WTC11 (cell line): ENCODE results near the gene EMSY. TPM values are rescaled to one million over a fixed set of nuclear protein-coding genes. Genes with fewer than 3 reads are reported as not detected.
"Not testable (repeated sequence)": the region's sequence is repeated elsewhere in the genome, so short reads cannot be mapped to it uniquely, and the experiment has no call there.

ENCODE experiments used
- ATAC-seq: fragments of 200-7000 bp; cut with Tn5 transposase; 2 replicates; pipeline ENCODE4 v1.10.0; 2021; ENCODE audit warnings: mild to moderate bottlenecking, moderate library complexity
- CTCF ChIA-PET: fragments of 300-600 bp; sonication (Branson Sonifier 250); formaldehyde crosslinking; loops from one replicate; lab custom pipeline; 2021; ENCODE audit warnings: antibody characterized with exemption; lab: Charles Lee
- POLR2A ChIA-PET: fragments of 350-600 bp; sonication (Branson Sonifier 250); formaldehyde crosslinking; loops from one replicate; lab custom pipeline; 2021; ENCODE audit warnings: antibody characterized with exemption; lab: Charles Lee
- DNase-seq: peaks from one replicate; pipeline ENCODE4 v3.0.0; 2021; ENCODE audit warnings: low spot score
- H3K27ac Mint-ChIP-seq: 2 replicates; pipeline ENCODE4 v1.8.0; 2021; ENCODE audit warnings: mixed read lengths
- H3K27me3 Mint-ChIP-seq: 2 replicates; pipeline ENCODE4 v1.8.0; 2021; ENCODE audit warnings: low read depth, mild to moderate bottlenecking, moderate library complexity, mixed read lengths
- H3K36me3 Mint-ChIP-seq: 2 replicates; pipeline ENCODE4 v1.8.0; 2021; ENCODE audit warnings: mixed read lengths
- H3K4me1 Mint-ChIP-seq: 2 replicates; pipeline ENCODE4 v1.8.0; 2022; ENCODE audit warnings: mixed read lengths
- H3K4me3 Mint-ChIP-seq: 2 replicates; pipeline ENCODE4 v1.8.0; 2021; ENCODE audit warnings: mild to moderate bottlenecking, moderate library complexity, mixed read lengths
- H3K9me3 Mint-ChIP-seq: 2 replicates; pipeline ENCODE4 v1.8.0; 2021; ENCODE audit warnings: mixed read lengths
- ELF4 ChIP-seq: sonication (generic); formaldehyde crosslinking; IDR thresholded peaks from 2 replicates; pipeline ENCODE4 v1.8.1; 2022; ENCODE audit warnings: low read depth, mild to moderate bottlenecking, moderate library complexity, missing genetic modification reagents
- GTF2I ChIP-seq: fragments of 250-450 bp; sonication (Bioruptor Pico); conservative IDR thresholded peaks from 2 replicates; pipeline ENCODE4 v1.4.0; 2021; ENCODE audit warnings: mild to moderate bottlenecking
- NFYB ChIP-seq: sonication (generic); formaldehyde crosslinking; conservative IDR thresholded peaks from 2 replicates; pipeline ENCODE4 v1.8.0; 2022; ENCODE audit warnings: low read depth, missing genetic modification reagents
- NR1H2 ChIP-seq: sonication (generic); formaldehyde crosslinking; IDR thresholded peaks from 2 replicates; pipeline ENCODE4 v1.9.0; 2021; ENCODE audit warnings: mild to moderate bottlenecking, moderate library complexity, missing genetic modification reagents
- RELA ChIP-seq: sonication (generic); formaldehyde crosslinking; IDR thresholded peaks from 2 replicates; pipeline ENCODE4 v1.8.1; 2022; ENCODE audit warnings: missing genetic modification reagents, mild to moderate bottlenecking, borderline replicate concordance
- SMAD3 ChIP-seq: sonication (generic); formaldehyde crosslinking; IDR thresholded peaks from 2 replicates; pipeline ENCODE4 v1.8.0; 2022; ENCODE audit warnings: missing genetic modification reagents, mild to moderate bottlenecking, borderline replicate concordance
- TCF7 ChIP-seq: sonication (generic); formaldehyde crosslinking; IDR thresholded peaks from 2 replicates; pipeline ENCODE4 v1.8.0; 2022; ENCODE audit warnings: mild to moderate bottlenecking, low read depth, missing genetic modification reagents, moderate library complexity
- ZNF121 ChIP-seq: sonication (generic); formaldehyde crosslinking; IDR thresholded peaks from 2 replicates; pipeline ENCODE4 v1.8.0; 2023; ENCODE audit warnings: missing genetic modification reagents
- ZNF138 ChIP-seq: sonication (generic); formaldehyde crosslinking; conservative IDR thresholded peaks from 2 replicates; pipeline ENCODE4 v1.8.1; 2022; ENCODE audit warnings: mild to moderate bottlenecking, moderate library complexity, missing genetic modification reagents
- ZNF219 ChIP-seq: sonication (generic); formaldehyde crosslinking; IDR thresholded peaks from 2 replicates; pipeline ENCODE4 v1.8.0; 2023; ENCODE audit warnings: missing genetic modification reagents, mild to moderate bottlenecking, borderline replicate concordance
- ZNF423 ChIP-seq: fragments of 250-450 bp; sonication (Bioruptor Pico); IDR thresholded peaks from 2 replicates; pipeline ENCODE4 v2.1.2; 2022; ENCODE audit warnings: mild to moderate bottlenecking, moderate library complexity
- total RNA-seq: library from RNA; stranded (reverse); gene quantifications from 3 replicates; pipeline ENCODE4 v1.2.3, GENCODE V29; 2021
- TF ChIP-seq, protein P1 (sequence below): fragments of 250-450 bp; sonication (Bioruptor Pico); IDR thresholded peaks from 2 replicates; pipeline ENCODE4 v1.9.0; 2021; ENCODE audit warnings: mild to moderate bottlenecking
- TF ChIP-seq, protein P2 (sequence below): sonication (generic); formaldehyde crosslinking; conservative IDR thresholded peaks from 2 replicates; pipeline ENCODE4 v1.8.1; 2022; ENCODE audit warnings: mild to moderate bottlenecking, missing genetic modification reagents
- TF ChIP-seq, protein P3 (sequence below): sonication (generic); formaldehyde crosslinking; IDR thresholded peaks from 2 replicates; pipeline ENCODE4 v1.8.1; 2023; ENCODE audit warnings: mild to moderate bottlenecking, missing genetic modification reagents, borderline replicate concordance
- TF ChIP-seq, protein P4 (sequence below): fragments of 250-450 bp; sonication (Bioruptor Pico); IDR thresholded peaks from 2 replicates; pipeline ENCODE4 v1.9.0; 2021; ENCODE audit warnings: mild to moderate bottlenecking, borderline replicate concordance
- TF ChIP-seq, protein P5 (sequence below): sonication (generic); formaldehyde crosslinking; IDR thresholded peaks from 2 replicates; pipeline ENCODE4 v1.8.0; 2022; ENCODE audit warnings: mild to moderate bottlenecking, missing genetic modification reagents
- TF ChIP-seq, protein P6 (sequence below): fragments of 250-450 bp; sonication (Bioruptor Pico); IDR thresholded peaks from 2 replicates; pipeline ENCODE4 v2.1.2; 2022; ENCODE audit warnings: mild to moderate bottlenecking, moderate library complexity

The EMSY gene
- total RNA-seq, 1 experiment from 2014 or later, result 31.1 TPM

DNA sequence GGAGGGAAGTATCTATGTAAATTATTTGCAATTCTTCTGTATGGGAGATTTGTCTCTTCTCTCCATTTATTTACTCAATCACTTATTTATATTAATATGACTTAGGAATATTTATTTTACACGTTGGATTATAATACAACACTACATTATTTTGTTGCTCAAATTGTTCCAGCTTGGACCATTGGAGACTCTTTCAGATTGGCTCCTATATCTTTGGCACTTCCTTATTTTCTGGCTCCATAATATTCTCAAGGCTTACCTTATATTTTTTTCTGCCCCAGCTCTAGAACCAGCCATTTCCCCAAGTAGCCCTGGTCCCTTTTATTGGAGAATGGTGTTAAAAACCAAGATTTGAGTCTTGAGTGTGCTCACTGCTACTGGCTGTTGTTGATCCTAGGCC lies 123.8 kb downstream of the EMSY start (continued):
- TF ChIP-seq, protein P1, sequence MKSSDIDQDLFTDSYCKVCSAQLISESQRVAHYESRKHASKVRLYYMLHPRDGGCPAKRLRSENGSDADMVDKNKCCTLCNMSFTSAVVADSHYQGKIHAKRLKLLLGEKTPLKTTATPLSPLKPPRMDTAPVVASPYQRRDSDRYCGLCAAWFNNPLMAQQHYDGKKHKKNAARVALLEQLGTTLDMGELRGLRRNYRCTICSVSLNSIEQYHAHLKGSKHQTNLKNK (CRISPR knock-in tag), result no peak
- no peak for TF ChIP-seq ZNF219 (CRISPR knock-in tag)
- TF ChIP-seq, all 79 proteins: peak for 0

DNA sequence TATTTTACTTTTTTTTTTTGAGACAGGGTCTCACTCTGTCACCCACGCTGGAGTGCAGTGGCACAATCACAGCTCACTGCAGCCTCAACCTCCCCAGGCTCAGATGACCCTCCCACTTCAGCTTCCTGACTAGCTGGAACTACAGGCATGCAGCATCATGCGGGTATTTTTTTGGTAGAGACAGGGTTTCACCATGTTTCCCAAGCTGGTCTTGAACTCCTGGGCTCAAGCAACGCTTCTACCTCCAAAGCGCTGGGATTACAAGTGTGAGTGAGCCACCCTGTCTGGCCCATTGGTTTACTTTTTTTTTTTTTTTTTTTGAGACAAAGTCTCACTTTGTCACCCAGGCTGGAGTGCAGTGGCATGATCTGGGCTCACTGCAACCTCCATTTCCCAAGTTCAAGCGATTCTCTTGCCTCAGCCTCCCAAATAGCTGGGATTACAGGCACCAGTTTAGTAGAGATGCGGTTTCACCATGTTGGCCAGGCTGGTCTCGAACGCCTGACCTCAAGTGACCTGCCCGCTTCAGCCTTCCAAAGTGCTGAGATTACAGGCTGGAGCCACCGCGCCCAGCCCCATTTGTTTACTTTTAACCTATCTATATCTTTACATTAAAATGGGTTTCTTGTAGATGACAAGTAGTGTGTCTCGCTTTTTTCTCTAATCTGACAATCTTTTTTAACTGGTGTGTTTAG lies 127.5 kb downstream of the EMSY start:
- H3K27me3 Mint-ChIP-seq, H3K4me3 Mint-ChIP-seq, ATAC-seq, H3K36me3 Mint-ChIP-seq, H3K27ac Mint-ChIP-seq, CTCF ChIA-PET, DNase-seq, H3K4me1 Mint-ChIP-seq: not testable (repeated sequence)
- peaks cover 18% of the 10 kb centered on the region for H3K9me3 Mint-ChIP-seq
- POLR2A ChIA-PET, result interaction anchor here (0.6 to 0.7 kb wide), 2 partner anchors 57 to 764 kb away, joined by 4 to 5 read pairs; no protein-coding TSS in a partner anchor

DNA sequence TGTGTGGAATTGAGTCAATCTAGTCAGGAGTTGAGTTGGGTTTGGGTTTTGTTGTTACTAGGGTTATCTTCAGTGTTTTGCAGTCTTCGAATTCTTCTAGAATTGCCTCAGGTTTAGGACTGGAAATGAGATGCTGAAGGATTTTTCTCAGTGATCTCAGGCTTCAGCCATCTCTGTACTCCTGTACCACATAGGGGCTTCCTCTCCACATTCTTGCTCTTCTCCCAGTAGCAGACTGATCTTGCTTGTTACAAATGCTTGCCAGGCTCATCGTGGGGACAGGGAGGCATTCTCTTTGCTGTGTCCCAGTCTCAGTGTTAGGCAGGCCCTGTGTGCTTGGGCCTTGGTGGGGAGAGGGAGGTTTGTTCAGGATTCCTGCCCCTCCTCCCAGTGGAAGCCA lies 129.6 kb downstream of the EMSY start:
- no peaks in the 10 kb centered on the region for H3K27me3 Mint-ChIP-seq
- H3K36me3 Mint-ChIP-seq, result no peaks in the 10 kb centered on the region
- POLR2A ChIA-PET, result no interaction called here
- H3K27ac Mint-ChIP-seq, result no peak overlapping the region
- no peak for TF ChIP-seq NFYB (CRISPR knock-in tag)
- TF ChIP-seq TCF7 (CRISPR knock-in tag), result no peak
- TF ChIP-seq SMAD3, result no peak
- TF ChIP-seq, protein P2, sequence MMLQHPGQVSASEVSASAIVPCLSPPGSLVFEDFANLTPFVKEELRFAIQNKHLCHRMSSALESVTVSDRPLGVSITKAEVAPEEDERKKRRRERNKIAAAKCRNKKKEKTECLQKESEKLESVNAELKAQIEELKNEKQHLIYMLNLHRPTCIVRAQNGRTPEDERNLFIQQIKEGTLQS (CRISPR knock-in tag), result no peak
- no peak for TF ChIP-seq ZNF423 (CRISPR knock-in tag)
- TF ChIP-seq GTF2I (CRISPR knock-in tag), result no peak
- TF ChIP-seq, protein P3, sequence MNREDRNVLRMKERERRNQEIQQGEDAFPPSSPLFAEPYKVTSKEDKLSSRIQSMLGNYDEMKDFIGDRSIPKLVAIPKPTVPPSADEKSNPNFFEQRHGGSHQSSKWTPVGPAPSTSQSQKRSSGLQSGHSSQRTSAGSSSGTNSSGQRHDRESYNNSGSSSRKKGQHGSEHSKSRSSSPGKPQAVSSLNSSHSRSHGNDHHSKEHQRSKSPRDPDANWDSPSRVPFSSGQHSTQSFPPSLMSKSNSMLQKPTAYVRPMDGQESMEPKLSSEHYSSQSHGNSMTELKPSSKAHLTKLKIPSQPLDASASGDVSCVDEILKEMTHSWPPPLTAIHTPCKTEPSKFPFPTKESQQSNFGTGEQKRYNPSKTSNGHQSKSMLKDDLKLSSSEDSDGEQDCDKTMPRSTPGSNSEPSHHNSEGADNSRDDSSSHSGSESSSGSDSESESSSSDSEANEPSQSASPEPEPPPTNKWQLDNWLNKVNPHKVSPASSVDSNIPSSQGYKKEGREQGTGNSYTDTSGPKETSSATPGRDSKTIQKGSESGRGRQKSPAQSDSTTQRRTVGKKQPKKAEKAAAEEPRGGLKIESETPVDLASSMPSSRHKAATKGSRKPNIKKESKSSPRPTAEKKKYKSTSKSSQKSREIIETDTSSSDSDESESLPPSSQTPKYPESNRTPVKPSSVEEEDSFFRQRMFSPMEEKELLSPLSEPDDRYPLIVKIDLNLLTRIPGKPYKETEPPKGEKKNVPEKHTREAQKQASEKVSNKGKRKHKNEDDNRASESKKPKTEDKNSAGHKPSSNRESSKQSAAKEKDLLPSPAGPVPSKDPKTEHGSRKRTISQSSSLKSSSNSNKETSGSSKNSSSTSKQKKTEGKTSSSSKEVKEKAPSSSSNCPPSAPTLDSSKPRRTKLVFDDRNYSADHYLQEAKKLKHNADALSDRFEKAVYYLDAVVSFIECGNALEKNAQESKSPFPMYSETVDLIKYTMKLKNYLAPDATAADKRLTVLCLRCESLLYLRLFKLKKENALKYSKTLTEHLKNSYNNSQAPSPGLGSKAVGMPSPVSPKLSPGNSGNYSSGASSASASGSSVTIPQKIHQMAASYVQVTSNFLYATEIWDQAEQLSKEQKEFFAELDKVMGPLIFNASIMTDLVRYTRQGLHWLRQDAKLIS (CRISPR knock-in tag), result no peak
- no peak for TF ChIP-seq ZNF138 (CRISPR knock-in tag)
- TF ChIP-seq, protein P4, sequence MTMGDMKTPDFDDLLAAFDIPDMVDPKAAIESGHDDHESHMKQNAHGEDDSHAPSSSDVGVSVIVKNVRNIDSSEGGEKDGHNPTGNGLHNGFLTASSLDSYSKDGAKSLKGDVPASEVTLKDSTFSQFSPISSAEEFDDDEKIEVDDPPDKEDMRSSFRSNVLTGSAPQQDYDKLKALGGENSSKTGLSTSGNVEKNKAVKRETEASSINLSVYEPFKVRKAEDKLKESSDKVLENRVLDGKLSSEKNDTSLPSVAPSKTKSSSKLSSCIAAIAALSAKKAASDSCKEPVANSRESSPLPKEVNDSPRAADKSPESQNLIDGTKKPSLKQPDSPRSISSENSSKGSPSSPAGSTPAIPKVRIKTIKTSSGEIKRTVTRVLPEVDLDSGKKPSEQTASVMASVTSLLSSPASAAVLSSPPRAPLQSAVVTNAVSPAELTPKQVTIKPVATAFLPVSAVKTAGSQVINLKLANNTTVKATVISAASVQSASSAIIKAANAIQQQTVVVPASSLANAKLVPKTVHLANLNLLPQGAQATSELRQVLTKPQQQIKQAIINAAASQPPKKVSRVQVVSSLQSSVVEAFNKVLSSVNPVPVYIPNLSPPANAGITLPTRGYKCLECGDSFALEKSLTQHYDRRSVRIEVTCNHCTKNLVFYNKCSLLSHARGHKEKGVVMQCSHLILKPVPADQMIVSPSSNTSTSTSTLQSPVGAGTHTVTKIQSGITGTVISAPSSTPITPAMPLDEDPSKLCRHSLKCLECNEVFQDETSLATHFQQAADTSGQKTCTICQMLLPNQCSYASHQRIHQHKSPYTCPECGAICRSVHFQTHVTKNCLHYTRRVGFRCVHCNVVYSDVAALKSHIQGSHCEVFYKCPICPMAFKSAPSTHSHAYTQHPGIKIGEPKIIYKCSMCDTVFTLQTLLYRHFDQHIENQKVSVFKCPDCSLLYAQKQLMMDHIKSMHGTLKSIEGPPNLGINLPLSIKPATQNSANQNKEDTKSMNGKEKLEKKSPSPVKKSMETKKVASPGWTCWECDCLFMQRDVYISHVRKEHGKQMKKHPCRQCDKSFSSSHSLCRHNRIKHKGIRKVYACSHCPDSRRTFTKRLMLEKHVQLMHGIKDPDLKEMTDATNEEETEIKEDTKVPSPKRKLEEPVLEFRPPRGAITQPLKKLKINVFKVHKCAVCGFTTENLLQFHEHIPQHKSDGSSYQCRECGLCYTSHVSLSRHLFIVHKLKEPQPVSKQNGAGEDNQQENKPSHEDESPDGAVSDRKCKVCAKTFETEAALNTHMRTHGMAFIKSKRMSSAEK (CRISPR knock-in tag), result no peak
- no peak for TF ChIP-seq ZNF121 (CRISPR knock-in tag)
- TF ChIP-seq, protein P5, sequence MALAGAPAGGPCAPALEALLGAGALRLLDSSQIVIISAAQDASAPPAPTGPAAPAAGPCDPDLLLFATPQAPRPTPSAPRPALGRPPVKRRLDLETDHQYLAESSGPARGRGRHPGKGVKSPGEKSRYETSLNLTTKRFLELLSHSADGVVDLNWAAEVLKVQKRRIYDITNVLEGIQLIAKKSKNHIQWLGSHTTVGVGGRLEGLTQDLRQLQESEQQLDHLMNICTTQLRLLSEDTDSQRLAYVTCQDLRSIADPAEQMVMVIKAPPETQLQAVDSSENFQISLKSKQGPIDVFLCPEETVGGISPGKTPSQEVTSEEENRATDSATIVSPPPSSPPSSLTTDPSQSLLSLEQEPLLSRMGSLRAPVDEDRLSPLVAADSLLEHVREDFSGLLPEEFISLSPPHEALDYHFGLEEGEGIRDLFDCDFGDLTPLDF (CRISPR knock-in tag), result no peak
- TF ChIP-seq RELA (CRISPR knock-in tag), result no peak
- no peak for TF ChIP-seq ELF4 (CRISPR knock-in tag)
- TF ChIP-seq, protein P6, sequence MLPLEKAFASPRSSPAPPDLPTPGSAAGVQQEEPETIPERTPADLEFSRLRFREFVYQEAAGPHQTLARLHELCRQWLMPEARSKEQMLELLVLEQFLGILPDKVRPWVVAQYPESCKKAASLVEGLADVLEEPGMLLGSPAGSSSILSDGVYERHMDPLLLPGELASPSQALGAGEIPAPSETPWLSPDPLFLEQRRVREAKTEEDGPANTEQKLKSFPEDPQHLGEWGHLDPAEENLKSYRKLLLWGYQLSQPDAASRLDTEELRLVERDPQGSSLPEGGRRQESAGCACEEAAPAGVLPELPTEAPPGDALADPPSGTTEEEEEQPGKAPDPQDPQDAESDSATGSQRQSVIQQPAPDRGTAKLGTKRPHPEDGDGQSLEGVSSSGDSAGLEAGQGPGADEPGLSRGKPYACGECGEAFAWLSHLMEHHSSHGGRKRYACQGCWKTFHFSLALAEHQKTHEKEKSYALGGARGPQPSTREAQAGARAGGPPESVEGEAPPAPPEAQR (CRISPR knock-in tag), result no peak
- no peak for TF ChIP-seq NR1H2 (CRISPR knock-in tag)
- CTCF ChIA-PET, result no interaction called here
- ATAC-seq (no peak), DNase-seq (no peak)
- no peak overlapping the region for H3K4me3 Mint-ChIP-seq
- peaks cover 9% of the 10 kb centered on the region for H3K9me3 Mint-ChIP-seq
- H3K4me1 Mint-ChIP-seq, result peaks cover 13% of the 10 kb centered on the region
